Measurements from ENCODE around the gene RGCC.

The RGCC gene

GRCh38 chr13:41505209-41505835, 48.0 kb downstream of the RGCC start:
- no peak for TF ChIP-seq CTCF (IDR thresholded peaks at IDR 0.05)
- Histone ChIP-seq H3K79me2 (no peaks in the 10 kb centered on the region), H3K36me3 (ENCODE audit: control insufficient read depth, insufficient read depth, low read length) (no peaks in the 10 kb centered on the region), H3K4me1 (no peaks in the 10 kb centered on the region), H3K4me3 (ENCODE audit: low read depth, low read length) (no peak overlapping the region), H3K9me3 (ENCODE audit: control insufficient read depth, low read length) (no peaks in the 10 kb centered on the region), H3K27me3 (ENCODE audit: control insufficient read depth, insufficient read depth, low read length) (no peaks in the 10 kb centered on the region), H3K27ac (no peak overlapping the region), H3K9ac (no peak overlapping the region), H2AFZ (no peak overlapping the region), H3K4me2 (ENCODE audit: low read length) (no peak overlapping the region)

- Histone ChIP-seq H2AFZ (no peak overlapping the region), H3K9me3 (ENCODE audit: control insufficient read depth, low read length) (no peaks in the 10 kb centered on the region), H3K4me1 (no peaks in the 10 kb centered on the region), H3K9ac (no peak overlapping the region), H3K27me3 (ENCODE audit: control insufficient read depth, insufficient read depth, low read length) (no peaks in the 10 kb centered on the region), H3K36me3 (ENCODE audit: control insufficient read depth, insufficient read depth, low read length) (no peaks in the 10 kb centered on the region), H3K4me3 (ENCODE audit: low read depth, low read length) (no peak overlapping the region), H3K4me2 (ENCODE audit: low read length) (no peak overlapping the region), H3K27ac (no peak overlapping the region), H3K79me2 (no peaks in the 10 kb centered on the region)
- no peak for TF ChIP-seq CTCF (IDR thresholded peaks at IDR 0.05)
Observed at GRCh38 chr13:41506312-41506711, 49.0 kb downstream of the RGCC start.

- Histone ChIP-seq H3K9ac (no peak overlapping the region), H3K79me2 (no peaks in the 10 kb centered on the region), H3K36me3 (ENCODE audit: control insufficient read depth, insufficient read depth, low read length) (no peaks in the 10 kb centered on the region), H3K27ac (no peak overlapping the region), H3K27me3 (ENCODE audit: control insufficient read depth, insufficient read depth, low read length) (no peaks in the 10 kb centered on the region), H3K4me3 (ENCODE audit: low read depth, low read length) (no peak overlapping the region), H3K4me1 (no peaks in the 10 kb centered on the region), H2AFZ (no peak overlapping the region), H3K4me2 (ENCODE audit: low read length) (no peak overlapping the region), H3K9me3 (ENCODE audit: control insufficient read depth, low read length) (no peaks in the 10 kb centered on the region)
- TF ChIP-seq CTCF (IDR thresholded peaks at IDR 0.05): no peak
Observed at GRCh38 chr13:41509971-41510370, 52.6 kb downstream of the RGCC start.

GRCh38 chr13:41511827-41512226, 54.5 kb downstream of the RGCC start:
- Histone ChIP-seq H3K9me3 (ENCODE audit: control insufficient read depth, low read length) (no peaks in the 10 kb centered on the region), H3K4me1 (no peaks in the 10 kb centered on the region), H3K27me3 (ENCODE audit: control insufficient read depth, insufficient read depth, low read length) (no peaks in the 10 kb centered on the region), H3K79me2 (no peaks in the 10 kb centered on the region), H2AFZ (no peak overlapping the region), H3K4me2 (ENCODE audit: low read length) (no peak overlapping the region), H3K27ac (no peak overlapping the region), H3K9ac (no peak overlapping the region), H3K36me3 (ENCODE audit: control insufficient read depth, insufficient read depth, low read length) (no peaks in the 10 kb centered on the region), H3K4me3 (ENCODE audit: low read depth, low read length) (no peak overlapping the region)
- no peak for TF ChIP-seq CTCF (IDR thresholded peaks at IDR 0.05)

- no peaks in the 10 kb centered on the region for H3K9me3 ChIP-seq (ENCODE audit: control insufficient read depth, low read length)
- no peaks in the 10 kb centered on the region for H3K27me3 ChIP-seq (ENCODE audit: control insufficient read depth, insufficient read depth, low read length)
- no peak overlapping the region for H3K9ac ChIP-seq
- H2AFZ ChIP-seq: no peak overlapping the region
- no peak overlapping the region for H3K27ac ChIP-seq
- no peaks in the 10 kb centered on the region for H3K4me1 ChIP-seq
- no peak overlapping the region for H3K4me2 ChIP-seq (ENCODE audit: low read length)
- H3K4me3 ChIP-seq (ENCODE audit: low read depth, low read length): no peak overlapping the region
- H3K79me2 ChIP-seq: no peaks in the 10 kb centered on the region
- TF ChIP-seq CTCF (IDR thresholded peaks at IDR 0.05): no peak
- no peaks in the 10 kb centered on the region for H3K36me3 ChIP-seq (ENCODE audit: control insufficient read depth, insufficient read depth, low read length)
Observed at GRCh38 chr13:41512441-41512840, 55.1 kb downstream of the RGCC start.

Measured in parathyroid adenoma (tissue), 2 donors.